Activated CD4-positive, alpha-beta T cell treated with anti-CD3 and anti-CD28 coated beads for 4 hours (primary cell): ENCODE results near the gene ABCC1.
"Not testable (repeated sequence)": the region's sequence is repeated elsewhere in the genome, so short reads cannot be mapped to it uniquely, and the experiment has no call there.

Experiments
- DNase-seq, 2 donors: peaks; one replicate each; pipeline ENCODE4 v3.0.0-alpha.2; 2020

Gene ABCC1

DNA sequence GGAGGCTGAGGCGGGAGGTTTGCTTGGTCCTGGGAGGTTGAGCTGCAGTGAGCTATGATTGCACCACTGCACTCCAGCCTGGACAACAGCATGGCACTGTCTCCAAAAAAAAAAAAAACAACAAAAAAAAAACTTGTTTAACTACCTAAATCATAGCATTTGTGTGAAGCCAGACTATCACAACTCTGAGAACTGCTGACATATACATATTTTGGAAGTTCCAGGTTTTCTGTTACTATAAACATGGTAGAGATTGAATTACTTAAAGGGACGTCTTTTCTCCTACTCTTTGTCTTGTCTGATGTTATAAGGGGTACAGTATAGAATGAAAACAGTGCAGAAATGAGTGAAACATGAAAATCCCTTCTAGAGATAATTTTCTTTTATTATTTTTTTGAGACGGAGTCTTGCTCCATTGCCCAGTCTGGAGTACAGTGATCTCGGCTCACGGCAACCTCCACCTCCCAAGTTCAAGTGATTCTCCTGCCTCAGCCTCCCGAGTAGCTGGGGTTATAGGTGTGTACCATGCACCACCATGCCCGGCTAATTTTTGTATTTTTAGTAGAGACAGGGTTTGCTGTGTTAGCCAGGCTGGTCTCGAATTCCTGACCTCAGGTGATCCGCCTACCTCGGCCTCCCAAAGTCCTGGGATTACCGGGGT lies 18.4 kb downstream of the ABCC1 start:
- DNase-seq: no peak

DNA sequence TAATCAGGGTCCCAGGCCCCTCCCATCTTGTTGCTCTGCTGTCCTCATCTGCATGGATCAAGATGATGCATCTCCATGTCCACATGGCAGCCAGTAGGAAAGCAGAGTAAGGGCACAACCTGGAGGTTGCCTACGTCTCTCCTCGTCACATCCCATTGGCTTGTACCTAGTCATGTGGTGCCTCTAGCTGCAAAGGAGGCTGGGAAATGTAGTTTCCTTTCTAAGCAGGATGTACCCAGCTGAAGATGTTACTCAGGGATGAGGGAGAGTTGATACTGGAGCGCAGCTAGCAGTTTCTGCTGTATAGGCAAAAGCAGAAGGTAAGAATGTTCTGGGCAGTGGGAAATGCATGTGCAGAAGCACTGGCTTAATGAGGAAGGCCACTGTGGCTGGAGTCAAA lies 20.8 kb downstream of the ABCC1 start:
- DNase-seq: no peak

DNA sequence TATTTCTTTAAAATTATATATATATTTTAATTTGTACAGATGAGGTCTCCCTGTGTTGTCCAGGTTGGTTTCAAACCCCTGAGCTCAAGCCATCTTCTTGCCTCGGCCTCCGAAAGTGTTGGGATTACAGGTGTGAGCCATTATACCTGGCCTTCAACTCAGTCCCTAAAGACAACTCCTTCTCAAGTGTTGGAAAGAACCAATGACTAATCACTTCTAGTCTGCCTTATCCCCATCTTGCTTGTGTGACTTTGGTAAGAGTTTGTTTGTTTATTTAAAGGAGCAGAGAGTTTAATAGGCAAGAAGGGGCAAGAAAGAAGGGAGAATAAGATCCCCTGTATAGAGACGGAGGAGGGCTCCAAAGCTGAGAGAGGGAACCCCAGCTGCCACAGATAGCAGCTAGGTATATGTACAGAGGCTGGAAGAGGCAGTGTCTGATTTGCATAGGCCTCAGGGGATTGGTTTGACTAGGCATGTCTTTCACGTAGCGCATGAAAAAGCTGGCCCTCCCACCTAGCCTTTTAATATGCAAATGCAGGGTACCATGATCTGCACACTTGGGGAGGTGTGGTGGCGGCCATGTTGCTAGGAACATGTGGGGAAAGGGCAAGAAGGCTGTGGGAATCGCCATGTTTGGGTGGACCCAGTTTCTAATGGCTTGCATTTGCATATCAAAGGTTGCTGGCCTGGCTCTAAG lies 21.5 kb downstream of the ABCC1 start:
- no peak for DNase-seq

DNA sequence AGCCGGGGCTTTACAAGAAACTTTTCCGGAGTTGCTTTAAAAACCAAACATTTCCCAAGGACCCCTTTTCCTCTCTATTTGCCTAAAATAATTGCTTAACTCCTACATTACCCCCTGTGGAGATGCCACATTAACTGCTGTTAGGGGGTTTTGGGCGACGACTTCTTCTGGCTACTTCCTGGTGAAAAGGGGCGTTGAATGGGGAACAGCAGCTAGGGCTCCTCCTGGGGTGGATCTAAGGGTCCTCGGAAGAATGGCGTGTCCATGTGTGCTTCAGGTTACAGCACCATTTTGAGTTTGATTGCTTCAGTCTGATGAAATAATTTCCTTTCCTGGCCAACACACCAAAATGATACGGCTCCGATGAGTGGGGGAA lies 22.0 kb downstream of the ABCC1 start:
- no peak for DNase-seq

DNA sequence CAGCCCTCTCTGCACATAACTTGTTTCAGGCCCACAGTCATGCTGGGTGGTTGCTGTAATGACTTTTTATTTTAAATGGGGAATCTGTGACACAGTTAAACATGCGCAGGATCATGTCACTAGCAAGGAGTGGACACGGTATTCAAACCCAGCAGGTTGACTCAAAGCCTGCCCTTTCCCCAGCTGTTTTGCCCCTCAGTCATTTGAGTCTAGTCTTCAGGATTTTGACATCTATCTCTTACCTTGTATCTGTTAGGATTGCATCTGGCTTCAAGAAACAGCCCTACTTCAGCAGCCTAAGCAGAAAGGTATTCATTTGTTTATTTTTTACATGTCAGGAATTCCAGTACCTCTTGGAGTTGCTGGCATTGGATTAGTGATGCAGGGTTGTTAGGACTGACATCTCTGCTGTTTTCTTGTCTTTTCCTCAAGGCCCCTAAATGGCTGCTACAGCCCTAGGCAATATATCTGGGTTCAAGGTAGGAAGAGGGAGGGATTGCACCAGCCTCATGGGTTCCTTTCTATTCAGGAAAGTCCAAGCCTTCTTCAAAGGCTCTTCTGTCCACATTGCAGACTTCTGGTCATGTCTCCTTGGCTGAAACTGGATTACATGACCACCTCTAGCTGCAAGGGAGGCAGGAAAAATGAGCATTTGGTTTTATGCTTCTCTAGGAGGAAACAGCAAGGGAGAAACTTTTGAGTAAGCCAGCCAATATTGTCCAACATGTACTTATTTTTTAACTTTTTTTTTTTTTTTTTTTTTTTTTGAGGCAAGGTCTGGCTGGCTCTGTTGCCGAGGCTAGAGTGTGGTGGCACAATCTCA lies 22.8 kb downstream of the ABCC1 start:
- DNase-seq: no peak

DNA sequence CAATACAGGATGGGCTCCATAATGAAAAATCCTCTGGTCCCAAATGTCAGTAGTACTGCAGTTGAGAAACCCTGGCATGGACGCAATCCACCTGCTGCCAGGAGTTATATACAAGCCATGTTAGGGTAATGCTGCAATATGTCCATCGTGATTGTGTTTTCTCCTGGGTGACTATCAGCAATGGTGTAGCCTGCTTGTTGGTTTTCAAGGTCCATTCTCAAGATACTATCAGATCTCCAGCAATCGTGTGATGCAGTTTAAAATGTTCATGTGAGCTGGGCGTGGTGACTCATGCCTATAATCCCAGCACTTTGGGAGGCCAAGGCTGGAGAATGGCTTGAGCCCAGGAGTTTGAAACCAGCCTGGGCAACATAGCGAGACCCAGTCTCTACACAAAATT lies 24.0 kb downstream of the ABCC1 start:
- DNase-seq: no peak

DNA sequence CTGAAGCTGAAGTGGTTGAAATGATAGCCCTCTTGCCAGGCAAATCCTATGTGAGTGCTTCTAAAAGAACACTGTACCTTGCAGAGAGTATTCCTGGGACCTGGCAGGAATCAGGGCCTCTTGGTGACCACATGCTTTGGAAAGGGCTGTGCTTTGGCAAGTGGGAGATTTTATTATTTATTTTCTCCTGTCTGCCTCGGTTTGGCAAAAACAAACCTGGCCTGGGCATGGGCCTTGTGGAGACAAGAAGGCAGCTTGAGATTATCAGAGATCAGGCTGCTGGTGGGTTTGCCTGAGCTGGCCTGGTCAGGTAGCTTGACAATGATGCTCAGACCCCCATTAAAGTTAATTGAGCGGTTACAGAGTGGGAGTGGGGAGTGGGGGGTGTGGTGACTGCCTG lies 24.6 kb downstream of the ABCC1 start:
- no peak for DNase-seq

DNA sequence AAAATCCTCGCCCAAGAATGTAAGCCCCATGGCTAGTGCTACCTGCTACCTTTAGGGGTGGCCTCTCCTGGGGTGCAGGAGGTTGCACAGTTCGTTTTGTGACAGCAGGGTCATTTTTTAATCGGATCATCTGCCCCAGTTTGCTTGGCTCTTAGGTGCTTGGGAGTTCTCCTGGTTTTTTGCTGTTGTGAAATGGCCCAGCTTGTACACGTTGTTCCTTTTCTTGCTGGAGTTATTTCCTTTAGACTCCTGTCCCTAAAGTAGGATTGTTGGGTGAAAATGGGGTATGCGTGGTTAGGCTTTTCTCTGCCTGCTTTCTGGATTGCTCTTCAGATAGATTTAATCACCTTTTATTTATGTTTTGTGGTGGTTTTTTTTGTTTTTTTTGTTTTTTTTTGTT lies 25.8 kb downstream of the ABCC1 start:
- DNase-seq: no peak

DNA sequence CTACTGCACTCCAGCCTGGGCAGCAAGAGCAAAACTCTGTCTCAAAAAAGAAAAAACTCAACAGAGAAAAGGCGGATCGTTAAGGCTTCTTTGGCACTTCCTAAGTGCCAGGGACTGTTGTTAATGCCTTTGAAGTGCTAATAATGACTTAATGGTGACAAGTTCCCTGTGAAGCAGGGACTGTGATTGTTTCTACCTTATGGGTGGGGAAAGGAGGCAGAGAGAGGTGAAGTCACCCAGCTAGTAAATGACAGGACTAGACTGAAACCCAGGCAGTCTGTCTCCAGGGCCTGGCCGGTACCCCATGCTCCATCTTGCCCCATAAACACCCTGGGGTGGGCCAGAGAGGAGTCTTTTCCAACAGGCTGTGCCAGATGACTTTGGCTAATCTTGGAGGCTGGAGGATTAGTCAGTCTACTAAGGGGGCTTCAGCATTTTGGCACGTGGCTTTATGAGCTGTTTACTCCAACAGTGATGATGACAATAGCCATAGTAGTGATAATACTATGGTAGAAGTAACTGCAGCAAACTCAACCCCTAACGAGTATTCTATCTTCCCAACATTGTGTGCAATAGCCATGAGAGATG lies 26.9 kb downstream of the ABCC1 start:
- DNase-seq: no peak

DNA sequence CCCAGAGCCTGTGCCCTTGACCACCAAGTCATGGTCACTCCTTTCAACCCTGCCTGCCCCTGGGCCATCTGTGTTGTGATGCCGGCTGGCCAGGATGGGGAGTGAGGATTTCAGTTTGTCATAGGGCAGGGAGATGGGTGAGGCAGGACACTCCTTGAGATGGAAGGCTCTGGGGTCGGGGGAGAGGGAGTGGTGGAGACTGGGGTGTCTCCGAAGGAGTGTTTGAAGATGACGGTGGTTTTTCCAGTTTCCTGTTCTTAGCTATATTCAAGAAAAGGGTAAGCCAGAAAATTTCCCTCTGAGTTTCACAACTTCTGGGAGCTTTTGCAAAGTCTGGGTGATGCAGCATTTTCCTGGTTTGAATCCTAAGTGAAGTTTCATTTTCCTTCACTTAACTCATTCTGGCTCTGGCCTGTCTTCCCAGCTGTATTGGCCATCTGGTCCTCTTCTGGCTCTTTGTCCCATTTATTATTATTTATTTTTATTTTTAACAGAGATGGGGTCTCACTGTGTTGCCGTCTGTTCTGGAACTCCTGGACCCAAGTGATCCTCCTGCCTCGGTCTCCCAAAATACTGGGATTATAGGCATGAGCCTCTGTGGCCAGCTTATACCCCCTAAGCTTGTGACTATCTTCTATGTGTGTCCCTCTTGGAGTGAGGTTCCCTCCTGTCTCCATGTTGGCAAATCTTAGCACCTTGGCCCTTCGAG lies 27.7 kb downstream of the ABCC1 start:
- no peak for DNase-seq

DNA sequence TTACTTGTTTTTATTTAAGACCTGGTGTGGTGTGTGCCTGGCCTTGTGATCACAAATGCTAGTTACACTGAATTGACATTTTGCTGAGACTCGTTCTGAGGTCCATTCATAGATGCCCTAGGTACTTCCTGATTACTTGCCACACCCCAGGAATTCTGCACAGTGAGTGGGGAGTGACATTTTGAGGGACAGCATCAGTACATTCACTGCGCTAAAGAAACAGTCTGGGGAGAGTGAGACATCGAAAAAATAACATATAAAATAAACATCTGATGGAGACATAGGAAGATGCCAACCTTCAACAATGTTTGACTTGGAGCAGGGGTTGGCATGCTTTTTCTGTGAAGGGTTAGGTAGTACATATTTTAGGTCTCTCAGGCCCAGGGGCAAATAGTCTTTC lies 30.4 kb downstream of the ABCC1 start:
- no peak for DNase-seq

DNA sequence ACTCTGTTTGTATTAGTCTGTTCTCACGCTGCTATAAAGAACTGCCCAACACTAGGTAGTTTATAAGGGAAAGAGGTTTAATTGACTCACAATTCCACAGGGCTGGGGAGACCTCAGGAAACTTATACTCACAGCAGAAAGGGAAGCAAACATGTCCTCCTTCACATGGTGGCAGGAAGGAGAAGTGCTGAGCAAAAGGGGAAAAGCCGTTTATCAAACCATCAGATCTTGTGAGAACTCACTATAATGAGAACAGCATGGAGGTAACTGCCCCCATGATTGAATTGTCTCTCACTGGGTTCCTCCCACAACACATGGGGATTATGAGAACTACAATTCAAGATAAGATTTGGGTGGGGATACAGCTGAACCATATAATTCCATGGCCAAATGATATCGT lies 30.9 kb downstream of the ABCC1 start:
- no peak for DNase-seq

DNA sequence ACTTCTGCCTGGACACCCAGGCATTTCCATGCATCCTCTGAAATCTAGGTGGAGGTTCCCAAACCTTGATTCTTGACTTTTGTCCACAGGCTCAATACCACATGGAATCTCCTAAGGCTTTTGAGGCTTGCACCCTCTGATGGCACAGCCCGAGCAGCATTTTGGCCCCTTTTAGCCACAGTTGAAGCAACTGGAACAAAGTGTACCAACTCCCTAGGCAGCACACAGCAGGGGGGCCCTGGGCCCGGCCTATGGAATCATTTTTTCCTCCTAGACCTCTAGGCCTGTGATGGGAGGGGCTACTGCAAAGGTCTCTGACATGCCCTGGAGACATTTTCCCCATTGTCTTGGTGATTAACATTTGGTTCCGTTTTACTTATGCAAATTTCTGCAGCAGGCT lies 32.0 kb downstream of the ABCC1 start:
- no peak for DNase-seq

DNA sequence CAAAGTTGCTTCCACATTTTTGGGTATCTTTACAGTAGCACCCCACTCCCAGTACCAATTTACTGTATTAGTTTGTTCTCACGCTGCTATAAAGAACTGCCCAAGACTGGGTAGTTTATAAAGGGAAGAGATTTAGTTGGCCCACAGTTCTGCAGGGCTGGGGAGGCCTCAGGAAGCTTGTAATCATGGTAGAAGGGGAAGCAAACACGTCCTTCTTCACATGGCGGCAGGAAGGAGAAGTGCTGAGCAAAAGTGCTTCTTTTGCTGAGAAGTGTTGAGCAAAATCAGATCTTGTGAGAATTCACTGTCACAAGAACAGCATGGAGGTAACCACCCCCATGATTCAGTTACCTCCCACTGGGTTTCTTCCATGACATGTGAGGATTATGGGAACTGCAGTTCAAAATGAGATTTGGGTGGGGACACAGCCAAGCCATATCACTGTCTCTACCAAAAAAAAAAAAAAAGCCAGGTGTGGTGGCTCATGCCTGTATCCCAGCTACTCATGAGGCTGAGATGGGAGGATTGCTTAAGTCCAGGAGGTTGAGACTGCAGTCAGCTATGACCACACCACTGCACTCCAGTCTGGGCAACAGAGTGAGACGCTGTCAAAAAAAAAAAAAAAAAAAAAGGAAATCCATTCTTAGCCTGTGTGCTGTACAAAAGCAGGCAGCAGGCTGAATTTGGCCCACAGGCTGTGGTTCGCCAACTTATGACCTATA lies 32.9 kb downstream of the ABCC1 start:
- not testable (repeated sequence) for DNase-seq

DNA sequence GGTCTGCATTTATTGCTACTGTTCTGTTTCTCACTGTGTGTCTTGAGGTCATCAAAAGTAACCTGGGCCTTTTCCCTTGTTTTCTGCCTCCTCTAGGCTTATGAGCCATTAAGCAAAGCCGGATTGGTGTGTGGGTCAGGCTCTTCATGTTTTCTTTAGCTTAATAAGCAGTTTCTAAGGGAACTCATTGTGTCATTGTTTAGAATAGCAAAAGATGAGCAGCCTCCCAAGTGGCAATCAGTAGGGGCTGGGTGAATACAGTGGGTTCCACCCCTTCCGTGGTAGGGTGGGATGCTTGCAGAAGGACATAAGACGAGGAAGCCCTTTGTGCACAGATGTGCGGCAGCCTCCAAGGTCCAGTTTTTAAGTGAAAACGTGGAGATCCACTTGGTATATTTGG lies 34.5 kb downstream of the ABCC1 start:
- no peak for DNase-seq

DNA sequence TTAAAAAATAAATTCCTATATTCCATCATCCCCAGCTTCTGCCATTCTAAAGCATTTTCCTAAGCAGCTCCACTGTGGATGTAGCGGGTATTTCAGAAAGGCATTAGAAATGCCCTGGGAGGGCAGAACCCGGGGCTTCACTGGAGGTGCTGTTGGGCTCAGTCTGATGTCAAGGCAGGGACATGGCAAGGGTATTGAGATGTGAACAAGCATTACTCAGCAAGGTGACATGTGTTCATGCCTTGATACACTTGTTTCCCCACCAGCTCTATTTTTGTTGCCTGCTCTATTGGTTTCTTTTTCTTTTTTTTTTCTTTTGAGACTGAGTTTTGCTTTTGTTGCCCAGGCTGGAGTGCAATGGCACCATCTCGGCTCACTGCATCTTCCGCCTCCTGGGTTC lies 35.7 kb downstream of the ABCC1 start:
- no peak for DNase-seq

DNA sequence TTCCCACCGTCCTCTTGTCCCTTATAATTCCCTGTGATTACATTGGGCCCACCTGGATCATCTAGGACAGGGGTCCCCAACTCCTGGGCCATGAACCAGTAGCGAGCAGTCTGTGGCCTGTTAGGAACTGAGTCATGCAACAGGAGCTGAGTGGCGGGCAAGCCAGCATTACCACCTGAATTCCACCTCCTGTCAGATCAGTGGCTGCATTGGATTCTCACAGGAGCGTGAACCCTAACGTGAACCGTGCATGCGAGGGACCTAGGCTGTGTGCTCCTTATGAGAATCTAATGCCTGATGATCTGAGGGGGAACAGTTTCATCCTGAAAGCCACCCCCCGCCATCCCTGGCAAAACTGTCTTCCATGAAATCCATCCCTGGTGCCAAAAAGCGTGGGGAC lies 36.8 kb downstream of the ABCC1 start:
- DNase-seq: no peak

DNA sequence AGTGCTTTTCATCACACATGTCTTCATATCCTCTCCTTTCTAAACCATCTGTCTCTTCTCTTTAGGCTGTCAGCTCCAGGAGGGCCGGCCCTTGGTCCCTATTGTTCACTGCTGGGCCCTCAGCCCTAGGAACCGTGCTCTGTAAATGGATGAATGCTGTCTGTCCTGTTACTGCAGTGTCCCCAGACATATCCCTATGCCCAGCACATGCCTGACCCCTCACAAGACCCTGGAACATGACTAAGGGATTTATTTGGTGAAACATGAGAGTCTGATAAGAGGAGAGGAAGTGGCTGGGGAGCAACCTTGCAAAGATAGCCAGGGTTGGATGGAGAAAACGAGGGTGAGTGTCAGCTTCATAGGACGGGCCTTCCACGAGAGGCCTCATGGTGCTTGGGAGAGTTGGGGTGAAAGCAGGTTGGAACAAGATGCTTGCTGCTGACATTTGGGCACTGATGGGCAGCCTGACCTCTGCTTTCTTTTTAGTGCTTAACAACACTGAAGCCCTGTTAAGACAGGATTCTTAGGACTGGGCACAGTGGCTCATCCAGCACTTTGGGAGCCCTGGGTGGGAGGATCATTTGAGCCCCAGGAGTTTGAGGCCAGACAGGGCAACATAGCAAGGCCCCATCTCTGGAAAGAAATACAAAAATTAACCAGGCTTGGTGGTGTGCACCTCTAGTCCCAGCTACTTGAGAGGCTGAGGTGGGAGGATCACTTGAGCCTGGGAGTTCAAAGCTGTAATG lies 39.0 kb downstream of the ABCC1 start:
- no peak for DNase-seq

DNA sequence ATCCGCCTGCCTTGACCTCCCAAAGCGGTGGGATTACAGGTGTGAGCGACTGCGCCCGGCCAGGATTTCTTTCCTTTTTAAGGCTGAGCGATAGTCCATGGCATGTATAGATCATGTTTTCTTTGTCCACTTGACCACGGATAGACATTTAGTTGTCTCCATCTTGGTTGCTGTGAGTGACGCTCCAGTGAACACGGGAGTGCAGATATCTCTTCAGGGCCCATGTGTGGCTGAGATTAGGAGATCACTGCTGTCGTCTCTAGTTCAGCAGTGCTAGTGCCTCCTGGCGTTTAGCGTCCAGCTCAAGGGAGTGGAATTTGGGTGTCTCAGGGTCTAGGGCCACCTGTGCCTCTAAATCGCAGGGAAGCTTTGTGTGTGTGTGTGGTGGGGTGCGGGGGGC lies 41.5 kb downstream of the ABCC1 start:
- DNase-seq: no peak

DNA sequence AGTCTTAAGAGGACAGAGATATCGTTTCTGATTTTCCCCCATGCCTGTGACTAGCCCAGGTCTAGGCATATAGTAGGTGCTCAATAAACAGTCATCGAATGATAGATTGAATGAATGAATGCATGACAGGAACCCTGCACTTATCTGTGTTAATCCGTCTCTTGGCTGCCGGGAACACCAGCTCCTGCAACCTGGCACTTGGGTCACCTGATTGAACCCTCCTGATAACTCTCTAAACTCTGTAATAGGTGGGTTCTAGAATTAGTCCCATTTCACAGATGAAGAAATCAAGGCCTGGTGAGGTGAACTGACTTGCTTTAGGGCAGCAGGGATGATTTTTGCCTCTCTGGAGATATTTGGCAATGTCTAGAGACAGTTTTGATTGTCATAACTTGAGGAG lies 43.7 kb downstream of the ABCC1 start:
- DNase-seq: no peak

DNA sequence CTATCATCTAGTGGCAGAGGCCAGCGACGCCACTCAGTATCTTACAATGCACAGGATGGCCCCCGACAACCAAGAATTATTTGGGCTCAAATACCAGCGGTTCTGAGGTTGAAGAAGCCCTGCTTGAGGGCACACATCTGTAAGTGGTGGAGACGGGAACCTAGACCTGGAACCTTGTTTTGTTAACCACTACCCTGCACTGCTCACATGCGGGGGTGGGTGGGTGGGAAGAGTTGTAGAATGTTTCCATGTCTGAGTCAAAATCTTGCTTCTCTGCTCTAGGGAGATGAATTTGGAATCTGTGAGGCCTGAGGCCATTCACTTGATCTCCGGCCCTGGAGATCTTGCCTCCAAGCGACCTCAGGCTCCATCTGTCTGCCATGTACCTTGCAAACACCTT lies 44.1 kb downstream of the ABCC1 start:
- DNase-seq: no peak
